HUDEP-2 (cell line): Measurements from ENCODE around the gene COL1A1.

ENCODE experiments used
- DNase-seq, 76 experiments: peaks; one replicate each; lab custom pipeline; 2025; ENCODE audit not compliant: unreplicated experiment in 76 of 76; lab: John Stamatoyannopoulos, UW

The COL1A1 gene

DNA sequence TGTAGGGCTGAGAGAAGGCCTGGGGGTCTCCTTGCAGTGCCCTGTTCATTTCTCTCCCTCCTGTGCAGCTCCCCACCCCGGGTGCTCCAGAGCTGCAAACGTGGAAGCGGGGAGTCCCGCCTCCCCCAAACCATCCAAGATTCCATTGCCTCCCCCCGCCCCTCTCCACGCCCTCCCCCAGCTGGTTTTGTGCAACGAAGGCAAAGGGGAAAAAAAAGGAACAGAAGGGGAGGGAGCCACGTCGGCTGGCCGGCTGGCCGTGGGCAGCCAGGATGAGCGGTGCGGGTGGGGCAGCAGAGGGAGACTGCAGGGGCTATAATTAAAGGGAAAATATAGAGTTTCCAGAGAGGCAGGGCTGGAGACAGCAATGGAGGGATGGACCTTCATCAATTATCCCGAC lies 1.7 kb upstream of the COL1A1 start:
- DNase-seq = no peak

DNA sequence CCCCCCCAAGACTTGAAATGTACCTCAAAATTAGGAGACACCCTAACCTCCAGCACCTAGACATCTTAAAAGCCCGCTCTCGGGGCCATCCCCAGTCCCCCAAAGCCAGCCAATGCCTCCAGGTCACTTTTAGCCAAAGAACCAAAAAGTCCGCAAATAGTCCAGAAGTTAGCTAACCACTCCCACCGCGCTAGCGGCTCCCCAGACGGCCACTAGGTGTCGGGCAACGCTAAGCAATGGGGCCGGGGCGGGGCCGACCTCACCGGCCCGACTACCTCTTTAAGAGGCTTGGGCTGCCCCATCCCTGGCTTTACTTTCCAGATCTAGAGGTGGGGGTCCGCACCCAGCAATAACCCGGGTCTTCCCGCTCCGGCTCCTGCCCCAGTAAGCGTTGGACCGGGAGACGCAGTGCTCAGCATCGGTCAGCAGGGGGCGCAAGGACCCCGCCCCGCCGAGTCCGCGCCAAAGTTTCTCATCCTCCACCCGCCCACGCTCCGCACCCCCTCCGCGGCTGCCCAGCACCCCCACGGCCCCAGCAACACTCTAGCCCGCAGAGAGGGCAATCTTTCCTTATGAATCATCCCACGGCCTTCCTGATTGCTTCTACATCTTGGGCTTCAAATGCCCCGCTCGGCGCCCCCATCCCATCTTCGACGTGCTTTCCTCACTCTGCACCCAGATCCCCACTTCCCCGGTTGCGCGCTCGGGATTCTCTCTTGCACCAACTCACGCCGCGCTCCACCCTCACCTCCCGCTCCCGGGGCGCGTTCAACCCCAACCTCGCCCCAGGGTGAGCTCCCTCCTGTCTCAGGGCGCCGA lies 765 bp downstream of the COL1A1 start:
- DNase-seq = peak in 61 of 76 experiments; percentile 6 to 79 (median 57)

- DNase-seq = peak in 52 of 76 experiments; percentile 4 to 79 (median 48)
These were observed 1.5 kb downstream of the COL1A1 start for GRCh38 chr17:50199803-50200456.

- no peak for DNase-seq
These were observed 2.1 kb downstream of the COL1A1 start for GRCh38 chr17:50199211-50199802.

DNA sequence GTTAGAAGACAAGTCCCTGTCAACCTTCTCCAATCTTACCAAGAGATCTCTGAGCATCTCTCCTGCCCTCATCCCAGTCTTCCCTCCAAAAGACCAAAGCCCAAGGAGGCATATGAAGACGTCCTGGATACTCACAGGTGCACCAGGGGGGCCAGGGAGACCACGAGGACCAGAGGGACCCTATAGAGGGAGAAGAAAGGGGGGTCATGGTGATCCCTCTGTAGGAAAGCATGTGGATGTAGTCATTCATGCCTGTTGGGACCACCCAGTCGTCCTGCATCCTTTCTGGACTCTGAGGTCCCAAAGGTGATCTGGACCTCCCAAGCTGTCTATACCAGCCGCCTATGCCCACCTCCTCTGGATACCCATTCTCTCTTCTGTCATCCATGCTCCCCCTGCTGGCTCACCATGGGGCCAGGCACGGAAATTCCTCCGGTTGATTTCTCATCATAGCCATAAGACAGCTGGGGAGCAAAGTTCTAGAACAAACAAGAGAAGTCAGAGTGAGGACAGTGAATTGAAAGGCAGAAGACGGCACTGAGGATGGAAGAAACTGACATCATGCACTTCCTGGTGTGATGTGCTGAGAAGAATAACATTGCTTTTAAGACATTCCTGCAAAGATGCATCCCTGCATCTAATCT lies 3.3 kb downstream of the COL1A1 start:
- peak in 41 of 76 experiments; percentile 3 to 69 (median 30) for DNase-seq

DNA sequence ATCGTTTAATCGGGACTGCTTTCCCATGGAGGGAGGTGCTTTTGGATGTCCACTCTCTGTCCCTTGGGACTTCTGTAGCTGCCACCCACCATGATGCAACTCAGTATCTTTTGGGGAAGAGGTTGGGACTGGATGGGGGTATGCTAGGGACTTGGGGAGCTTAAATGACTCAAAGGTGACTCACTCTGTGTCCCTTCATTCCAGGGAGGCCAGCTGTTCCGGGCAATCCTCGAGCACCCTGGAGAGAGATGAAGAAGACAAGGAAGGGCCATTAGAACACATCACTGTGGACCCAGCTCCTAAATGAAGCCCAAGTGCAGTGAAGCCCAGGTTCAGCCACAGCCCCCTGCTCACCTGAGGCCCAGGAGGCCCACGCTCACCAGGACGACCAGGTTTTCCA lies 4.6 kb downstream of the COL1A1 start:
- DNase-seq = no peak

GRCh38 chr17:50196036-50196435 lies 5.4 kb downstream of the COL1A1 start:
- no peak for DNase-seq

DNA sequence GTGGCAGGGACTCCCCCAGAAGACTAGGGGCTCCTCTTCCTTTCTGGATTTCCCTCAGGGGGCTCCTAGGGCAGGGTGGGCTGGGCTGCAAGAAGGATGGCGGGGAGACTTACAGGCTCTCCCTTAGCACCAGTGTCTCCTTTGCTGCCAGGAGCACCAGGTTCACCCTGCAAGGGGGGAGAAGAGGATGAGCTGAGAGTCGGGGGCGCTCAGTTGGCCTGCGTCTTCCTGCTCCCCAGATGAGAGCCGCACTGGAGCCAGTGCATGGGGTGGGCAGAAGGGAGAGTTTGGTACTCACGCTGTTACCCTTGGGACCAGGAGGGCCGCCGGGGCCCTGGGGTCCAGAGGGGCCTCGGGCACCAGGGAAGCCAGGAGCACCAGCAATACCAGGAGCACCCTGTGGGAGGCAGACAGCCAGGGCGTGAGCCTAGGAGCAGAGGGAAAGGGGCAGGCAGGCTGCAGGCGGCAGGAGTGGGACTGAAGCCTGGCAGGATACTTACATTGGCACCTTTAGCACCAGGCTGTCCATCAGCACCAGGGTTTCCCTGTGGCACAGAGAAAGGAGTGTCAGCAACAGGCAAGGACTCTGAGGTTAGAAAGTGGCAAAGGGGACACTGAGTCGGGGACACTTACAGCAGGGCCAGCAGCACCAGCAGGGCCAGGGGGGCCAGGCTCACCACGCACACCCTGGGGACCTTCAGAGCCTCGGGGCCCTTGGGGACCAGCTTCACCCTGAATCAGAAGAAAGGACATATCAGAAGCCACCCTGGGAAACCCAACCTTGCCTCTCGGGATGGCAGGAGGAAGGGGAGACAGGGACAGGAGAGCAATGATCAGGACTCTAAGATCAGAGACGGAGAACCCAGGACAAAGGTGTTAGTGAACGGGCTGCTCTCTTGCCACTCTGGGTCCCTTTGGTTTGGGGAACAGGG lies 6.2 kb downstream of the COL1A1 start:
- no peak for DNase-seq

DNA sequence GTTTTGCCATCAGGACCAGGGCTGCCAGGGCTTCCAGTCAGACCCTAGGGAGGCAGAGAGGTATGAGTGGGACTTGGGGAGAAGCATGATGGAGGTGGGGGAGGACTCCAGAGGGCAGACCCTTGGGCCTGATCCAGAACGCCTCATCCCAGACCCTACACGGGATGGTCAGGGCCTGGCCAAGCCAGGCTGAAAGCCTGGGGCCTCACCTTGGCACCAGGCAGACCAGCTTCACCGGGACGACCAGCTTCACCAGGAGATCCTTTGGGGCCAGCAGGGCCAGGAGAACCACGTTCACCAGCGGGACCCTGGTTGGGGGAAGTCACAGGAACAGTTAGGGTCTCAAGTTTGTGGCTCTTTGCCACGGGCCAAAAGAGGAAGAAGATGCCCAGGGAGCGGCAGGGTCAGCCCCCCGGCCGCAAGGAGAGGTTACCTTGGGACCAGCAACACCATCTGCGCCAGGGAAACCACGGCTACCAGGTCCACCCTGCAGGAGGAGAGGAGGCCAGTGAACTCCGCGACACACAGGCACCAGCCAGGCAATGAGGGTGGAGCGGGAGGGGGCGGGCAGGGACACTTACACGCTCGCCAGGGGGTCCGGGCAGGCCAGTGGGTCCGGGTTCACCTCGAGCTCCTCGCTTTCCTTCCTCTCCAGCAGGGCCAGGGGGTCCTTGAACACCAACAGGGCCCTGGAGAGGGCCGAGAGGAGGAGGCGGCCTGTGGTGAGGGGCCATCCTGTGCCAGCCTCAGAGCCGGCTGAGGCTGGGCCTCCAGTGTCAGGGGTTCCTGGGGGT lies 7.1 kb downstream of the COL1A1 start:
- DNase-seq = no peak

DNA sequence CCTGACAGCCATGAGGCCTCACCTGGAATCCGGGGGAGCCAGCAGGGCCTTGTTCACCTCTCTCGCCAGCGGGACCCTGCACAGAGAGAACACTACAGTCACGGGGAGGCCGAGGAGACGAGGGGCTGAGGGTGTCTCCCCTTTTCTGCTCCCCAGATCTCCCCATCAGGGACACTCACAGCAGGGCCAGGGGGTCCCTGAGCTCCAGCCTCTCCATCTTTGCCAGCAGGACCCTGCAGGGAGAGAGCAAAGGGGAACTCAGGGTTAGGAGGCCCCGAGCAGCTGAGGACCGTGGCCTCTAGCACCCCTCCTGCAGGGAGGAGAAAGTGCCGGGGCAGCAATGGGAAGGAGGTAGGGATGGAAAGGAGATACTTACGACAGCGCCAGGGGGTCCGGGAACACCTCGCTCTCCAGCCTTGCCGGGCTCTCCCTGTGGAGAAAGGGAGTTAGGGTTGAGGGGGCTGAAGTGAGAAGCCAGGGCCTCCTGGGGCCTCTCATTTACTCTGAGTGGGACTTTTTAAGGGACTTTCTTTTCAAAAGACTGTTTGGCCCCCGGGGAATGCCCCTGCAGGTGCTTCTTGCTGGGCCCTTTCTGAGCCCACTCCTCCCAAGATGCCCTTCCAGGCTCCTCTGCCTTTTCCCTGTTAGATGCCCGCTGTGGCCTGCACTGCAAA lies 8.7 kb downstream of the COL1A1 start:
- no peak for DNase-seq

GRCh38 chr17:50192144-50192617 lies 9.2 kb downstream of the COL1A1 start:
- DNase-seq = no peak

GRCh38 chr17:50191359-50192143 lies 9.9 kb downstream of the COL1A1 start:
- DNase-seq = no peak

- no peak for DNase-seq
These were observed 10.7 kb downstream of the COL1A1 start for GRCh38 chr17:50190603-50191358.

DNA sequence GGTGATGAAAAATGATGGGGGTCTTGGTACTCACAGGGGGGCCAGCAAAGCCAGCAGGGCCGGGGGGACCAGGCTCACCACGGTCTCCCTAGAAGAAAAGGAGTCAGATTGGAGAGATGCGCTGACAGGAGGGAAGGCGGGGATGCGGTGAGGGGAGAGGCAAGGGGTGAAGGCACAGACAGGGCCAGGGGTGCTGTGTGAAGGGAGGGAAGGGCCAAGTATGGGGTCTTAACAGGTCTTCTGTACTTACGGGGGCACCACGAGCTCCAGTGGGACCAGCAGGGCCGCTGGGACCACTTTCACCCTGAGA lies 11.2 kb downstream of the COL1A1 start:
- DNase-seq = no peak

DNA sequence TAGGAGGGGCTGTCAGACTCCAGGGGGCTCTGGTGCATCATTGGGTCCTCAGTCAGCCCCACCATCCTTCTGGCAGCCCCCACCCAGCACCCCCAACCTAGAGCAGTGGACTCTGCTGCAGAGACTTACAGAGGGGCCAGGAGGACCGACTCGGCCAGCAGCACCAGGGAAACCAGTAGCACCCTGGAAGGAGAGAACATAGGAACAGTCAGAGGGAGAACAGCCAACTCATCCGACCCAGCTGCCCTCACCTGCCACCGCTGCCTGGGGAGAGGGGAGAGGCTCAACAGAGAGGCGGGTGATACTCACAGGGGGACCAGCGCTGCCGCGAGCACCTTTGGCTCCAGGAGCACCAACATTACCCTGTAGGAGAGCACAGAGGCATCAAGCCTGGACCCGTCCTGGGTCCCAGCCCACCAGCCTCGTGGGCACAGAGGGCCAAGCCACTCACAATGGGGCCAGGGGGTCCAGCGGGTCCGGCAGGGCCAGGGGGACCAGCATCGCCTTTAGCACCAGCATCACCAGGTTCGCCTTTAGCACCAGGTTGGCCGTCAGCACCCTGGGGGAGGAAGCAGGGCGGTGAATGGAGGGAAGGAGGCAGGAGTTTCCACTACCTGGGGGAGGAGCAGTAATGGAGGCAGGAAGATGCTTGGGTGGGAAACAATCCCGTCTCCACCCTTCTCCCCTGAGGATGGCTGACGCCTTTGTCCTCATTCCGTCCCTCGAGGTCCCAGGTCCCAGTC lies 11.7 kb downstream of the COL1A1 start:
- DNase-seq = no peak

DNA sequence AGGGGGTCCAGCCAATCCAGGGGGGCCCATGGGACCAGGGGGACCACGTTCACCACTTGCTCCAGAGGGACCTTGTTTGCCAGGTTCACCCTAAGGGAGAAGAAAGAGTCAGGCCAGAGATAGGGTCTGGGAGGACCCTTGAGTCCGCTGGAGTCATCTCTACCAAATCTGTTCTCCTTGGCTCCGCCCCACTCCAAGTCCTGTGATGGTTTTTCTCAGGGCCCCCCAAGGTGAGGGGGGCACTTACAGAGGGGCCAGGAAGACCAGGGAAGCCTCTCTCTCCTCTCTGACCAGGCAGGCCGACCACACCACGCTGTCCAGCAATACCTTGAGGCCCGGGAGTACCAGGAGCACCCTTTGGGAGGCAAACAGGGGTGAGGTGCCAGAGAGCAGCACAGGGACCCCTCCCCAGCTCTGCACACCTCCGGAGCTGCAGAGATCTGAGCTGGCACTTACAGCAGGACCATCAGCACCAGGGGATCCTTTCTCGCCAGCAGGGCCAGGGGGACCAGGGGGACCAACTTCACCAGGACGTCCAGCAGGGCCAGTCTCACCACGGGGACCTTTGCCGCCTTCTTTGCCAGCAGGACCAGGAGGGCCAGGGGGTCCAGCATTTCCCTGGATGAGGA lies 12.4 kb downstream of the COL1A1 start:
- DNase-seq = no peak
